ENCODE measurements around the gene TTLL11.
A peak's percentile ranks its signal among the peaks of the same experiment; 100 is the strongest.

Gene TTLL11

GRCh38 chr9:121962421-121962820 is 130.7 kb downstream of the TTLL11 start:
- no peak for DNase-seq

DNA sequence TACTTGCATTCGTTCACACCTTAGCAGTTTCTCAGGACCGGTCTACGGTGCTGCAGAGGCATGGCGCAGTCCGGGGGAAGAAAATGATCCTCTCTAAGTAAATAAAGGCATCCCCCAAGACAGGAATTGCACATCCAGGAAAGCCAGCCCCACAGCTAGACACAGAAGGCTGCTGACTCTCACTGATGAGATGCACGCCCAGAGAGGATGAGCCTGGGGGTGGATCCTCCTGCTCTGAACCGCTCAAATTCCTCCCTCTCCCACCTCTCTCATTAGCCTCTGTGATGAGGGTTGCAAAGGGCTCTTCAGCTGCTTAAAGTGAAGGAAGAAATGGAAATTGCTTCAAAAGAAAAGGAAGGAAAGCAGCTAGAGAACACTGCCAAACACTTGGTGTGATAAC is 132.4 kb downstream of the TTLL11 start:
- DNase-seq: no peak

- DNase-seq: no peak
These were observed 134.6 kb downstream of the TTLL11 start for GRCh38 chr9:121958530-121958929.

DNA sequence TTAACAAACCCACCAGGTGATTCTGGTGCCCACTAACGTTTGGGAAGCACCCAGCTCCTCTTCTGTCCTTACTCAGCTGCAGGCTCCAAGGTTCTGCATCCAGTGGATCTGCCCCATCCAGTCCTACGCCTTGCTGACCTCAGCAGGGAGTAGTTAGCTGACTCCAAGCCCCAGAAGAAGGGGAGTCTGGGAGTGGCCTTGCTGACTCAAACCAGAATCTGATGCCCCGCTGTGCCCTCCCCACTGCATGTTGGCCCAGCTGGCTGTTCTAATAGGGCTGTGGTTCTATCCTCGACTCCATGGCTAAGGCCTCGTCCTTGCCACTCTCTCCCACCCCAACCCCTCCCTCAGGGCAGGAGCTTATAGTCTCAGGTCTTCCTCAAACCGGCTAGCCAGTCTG is 136.3 kb downstream of the TTLL11 start:
- no peak for DNase-seq

DNA sequence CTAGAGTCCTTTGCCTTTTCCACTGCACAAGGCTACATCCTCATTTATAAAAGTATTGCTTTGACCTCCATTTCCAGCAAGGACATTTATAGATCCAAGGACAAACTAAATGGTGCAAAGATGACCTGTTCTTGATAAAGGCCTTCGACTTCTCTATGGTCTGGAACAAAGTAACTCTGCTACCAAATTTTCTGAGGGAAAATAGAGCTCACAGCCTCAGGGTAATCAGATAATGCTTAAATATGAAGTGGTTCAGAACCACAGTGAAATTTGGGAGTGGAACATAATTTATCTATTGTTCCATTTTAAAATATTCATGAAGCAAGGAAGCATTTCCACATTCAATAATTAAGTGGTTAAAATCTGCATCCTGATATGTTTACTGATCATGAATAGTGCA is 137.5 kb downstream of the TTLL11 start:
- DNase-seq: no peak

DNA sequence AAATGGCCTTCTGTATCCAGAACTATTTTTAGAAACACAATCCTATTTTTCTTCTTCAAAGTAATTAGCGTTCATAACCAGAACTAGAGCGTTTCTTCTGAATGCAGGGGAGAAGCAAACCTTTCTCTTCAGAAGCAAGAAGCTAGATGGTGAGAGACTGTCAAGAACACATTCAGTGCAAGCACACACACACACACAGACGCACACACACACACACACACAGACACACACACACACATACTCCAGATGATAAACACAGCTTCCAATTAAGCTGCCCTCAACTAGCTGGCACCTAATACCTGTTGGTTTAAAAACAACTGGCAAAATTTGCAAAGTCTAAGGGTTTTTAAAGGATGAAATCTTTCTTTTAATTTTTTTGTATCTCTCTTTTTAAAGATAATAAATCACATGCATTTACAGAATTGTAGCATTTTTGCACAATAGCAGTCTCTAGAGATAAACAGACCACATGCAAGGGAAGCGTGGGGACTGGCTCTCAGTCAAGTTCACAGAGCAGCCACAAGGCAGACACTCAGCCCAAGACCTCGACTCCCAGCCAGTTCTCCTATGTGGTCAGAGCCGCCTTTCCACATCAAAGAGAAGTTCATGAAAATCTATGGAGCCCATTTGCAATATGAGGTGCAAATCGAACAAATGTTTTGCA is 138.5 kb downstream of the TTLL11 start:
- DNase-seq: no peak

GRCh38 chr9:121952611-121953010 is 140.5 kb downstream of the TTLL11 start:
- no peak for DNase-seq

GRCh38 chr9:121950866-121951265 is 142.2 kb downstream of the TTLL11 start:
- DNase-seq: no peak

DNA sequence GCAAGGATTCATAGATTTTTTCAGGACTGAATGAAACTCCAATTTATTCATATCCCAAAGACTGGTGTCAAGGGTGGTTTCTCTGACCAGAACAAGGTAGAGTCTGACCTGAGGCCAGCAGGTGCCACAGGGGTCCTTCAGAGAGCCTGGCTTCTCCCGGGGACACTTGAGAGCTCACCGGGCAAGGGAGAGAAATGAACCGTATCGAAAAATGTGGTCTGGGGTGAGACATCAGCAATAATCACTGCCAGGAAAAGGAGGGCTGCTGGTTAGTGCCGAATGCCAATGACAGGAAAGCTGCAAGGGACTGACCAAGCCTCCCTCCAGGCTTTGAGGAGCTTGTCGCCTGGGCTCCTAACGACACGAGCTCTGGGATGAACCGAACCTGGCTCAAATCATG is 142.7 kb downstream of the TTLL11 start:
- DNase-seq: no peak

GRCh38 chr9:121949766-121950165 is 143.3 kb downstream of the TTLL11 start:
- no peak for DNase-seq

- DNase-seq: no peak
These were observed 143.7 kb downstream of the TTLL11 start for GRCh38 chr9:121949364-121949763.

DNA sequence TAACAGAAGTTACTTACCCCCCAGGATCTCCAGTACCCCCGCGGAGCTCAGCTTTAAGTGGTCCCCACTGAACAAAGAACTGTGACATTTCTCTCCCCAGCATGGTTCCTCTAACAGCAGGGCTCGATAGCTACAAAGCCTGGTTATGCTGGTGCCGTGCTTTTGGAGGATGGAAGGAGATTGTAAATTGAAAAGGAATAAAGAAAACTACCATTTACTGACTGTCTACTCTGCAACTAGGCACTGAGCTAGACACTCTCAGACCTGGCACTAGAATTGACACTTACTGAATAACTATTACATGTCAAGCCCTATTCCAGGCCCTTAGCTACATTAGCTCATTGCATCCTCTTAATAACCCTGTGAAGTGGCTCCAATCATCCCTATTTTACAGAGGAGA is 145.3 kb downstream of the TTLL11 start:
- no peak for DNase-seq

DNA sequence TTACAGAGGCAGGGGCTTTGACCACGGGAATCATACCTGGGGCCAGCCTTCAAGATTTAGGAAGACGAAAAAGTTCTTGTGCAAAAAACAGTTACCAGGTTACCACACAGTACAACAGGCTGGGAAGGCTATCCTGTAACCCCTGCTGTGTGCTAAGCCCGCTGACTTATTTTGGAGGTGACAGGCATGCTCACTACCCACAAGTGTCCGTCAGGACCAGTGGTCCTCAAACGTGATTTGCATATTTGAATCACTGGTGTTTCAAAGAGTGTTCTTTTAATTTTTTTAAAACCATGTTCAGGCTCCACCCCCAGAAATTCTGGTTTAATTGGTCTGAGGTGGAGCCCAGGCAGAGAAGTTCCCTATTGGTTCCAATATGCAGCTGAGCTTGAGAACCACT is 146.6 kb downstream of the TTLL11 start:
- DNase-seq: no peak

DNA sequence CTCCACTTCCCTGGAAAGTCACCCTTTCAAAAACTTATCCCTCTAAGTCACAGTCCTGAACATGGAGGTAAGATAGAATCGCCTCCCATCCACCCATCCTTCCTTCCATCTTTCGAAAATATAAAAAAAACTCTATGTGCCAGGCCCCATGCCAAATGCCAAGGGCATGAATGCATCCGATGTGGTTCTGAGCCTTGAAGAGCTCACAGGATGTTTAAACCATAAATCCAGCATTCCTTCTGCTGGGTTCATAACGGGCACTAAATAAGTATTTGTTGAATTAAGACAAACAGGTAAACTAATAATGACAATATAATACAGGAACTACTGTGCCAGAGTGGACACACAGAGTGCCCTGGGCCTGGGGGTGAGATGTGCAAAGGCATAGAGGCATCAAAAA is 147.3 kb downstream of the TTLL11 start:
- no peak for DNase-seq

DNA sequence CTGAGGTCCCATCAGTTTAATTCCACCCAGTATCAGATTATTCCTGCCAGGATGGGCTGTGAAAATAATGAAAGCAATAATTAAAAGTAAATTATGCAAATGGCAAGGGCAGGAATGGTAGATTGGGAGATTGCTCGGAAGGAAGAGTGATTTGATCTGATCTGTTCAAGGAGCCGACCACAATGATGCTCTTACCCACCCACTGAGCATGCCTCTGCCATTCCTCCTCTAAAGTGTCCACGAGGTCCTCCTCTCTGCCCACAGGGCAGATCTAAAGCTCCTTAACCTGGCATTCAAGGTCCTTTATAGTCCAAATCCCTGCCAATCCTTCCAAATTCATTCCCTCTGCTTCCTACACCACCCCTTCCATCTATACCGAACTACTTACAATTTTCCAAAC is 147.8 kb downstream of the TTLL11 start:
- no peak for DNase-seq

GRCh38 chr9:121944711-121945191 is 148.4 kb downstream of the TTLL11 start:
- DNase-seq: no peak

- no peak for DNase-seq
These were observed 149.6 kb downstream of the TTLL11 start for GRCh38 chr9:121943463-121943862.

GRCh38 chr9:121942866-121943382 is 150.2 kb downstream of the TTLL11 start:
- no peak for DNase-seq

- no peak for DNase-seq
These were observed 150.8 kb downstream of the TTLL11 start for GRCh38 chr9:121942313-121942712.

- no peak for DNase-seq
These were observed 153.5 kb downstream of the TTLL11 start for GRCh38 chr9:121939643-121940042.

GRCh38 chr9:121938621-121939020 is 154.5 kb downstream of the TTLL11 start:
- DNase-seq: no peak

GRCh38 chr9:121937240-121937639 is 155.9 kb downstream of the TTLL11 start:
- no peak for DNase-seq

DNA sequence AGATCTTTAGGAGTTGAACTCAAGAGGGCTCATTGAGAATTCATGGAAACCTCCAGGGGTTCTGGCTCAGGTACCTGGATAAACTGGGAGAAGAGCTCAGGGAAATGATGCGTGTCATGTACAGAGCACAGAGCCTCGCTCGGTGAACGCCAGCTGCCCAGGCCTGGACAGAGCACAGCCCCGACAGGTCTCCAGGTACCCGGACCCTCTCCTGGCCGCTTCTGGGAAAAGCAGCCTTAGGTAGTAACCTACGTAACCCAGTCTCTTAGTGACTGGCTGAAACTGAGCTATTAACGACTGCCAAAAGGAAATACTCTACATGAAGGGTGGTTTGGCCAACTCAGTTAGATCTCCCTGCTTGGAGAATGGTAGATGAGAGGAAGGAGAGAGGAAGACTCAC is 157.4 kb downstream of the TTLL11 start:
- DNase-seq: peak in 1 of 2 experiments; percentile 28

DNA sequence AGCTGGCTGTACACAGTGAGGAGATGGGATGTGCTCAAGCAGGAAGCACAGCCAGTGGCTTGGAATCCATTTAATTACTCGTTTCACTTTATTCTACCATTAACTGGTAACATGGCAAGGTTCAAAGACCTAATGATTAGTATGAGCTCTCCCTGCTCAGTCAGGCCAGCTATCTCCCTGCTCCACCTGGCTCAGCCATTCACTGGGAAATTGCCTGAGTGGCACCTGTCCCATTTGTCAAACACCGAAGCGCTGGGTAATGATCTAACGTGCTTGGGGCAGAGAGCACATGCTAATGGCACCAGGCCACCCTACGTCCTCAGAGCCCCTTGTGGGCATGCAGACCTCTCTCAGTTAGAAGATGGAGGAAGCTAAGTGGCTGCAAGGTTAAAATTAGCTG is 162.2 kb downstream of the TTLL11 start:
- DNase-seq: no peak

Data from NCI-H187 (cell line).